Measurements from ENCODE around the gene DNAJC1.

- TF ChIP-seq CTCF (IDR thresholded peaks at IDR 0.05; ENCODE audit: low read length), result peak; percentile 21; the same call in 1 of the 2 replicates
- TF ChIP-seq EZH2 (optimal IDR thresholded peaks at IDR 0.05; ENCODE audit: low read depth, low read length), result no peak
- TF ChIP-seq EZH2phosphoT487 (IDR thresholded peaks at IDR 0.05; ENCODE audit: low read length), result no peak
Measured at GRCh38 chr10:22010973-22011408, 7.5 kb upstream of the DNAJC1 start.
